Renal cortex interstitium (tissue), 11 donors: ENCODE data around the gene MMADHC. TPM values are rescaled to one million over a fixed set of nuclear protein-coding genes. Genes with fewer than 3 reads are reported as not detected.
A peak's percentile ranks its signal among the peaks of the same experiment; 100 is the strongest.
"Not testable (repeated sequence)": the region's sequence is repeated elsewhere in the genome, so short reads cannot be mapped to it uniquely, and the experiment has no call there.

Source experiments
- DNase-seq, 11 donors: peaks; one replicate each; pipeline ENCODE4 v3.0.0-alpha.2; 2013; ENCODE audit warnings: low read depth in 9 of 11, low spot score in 4 of 11; ENCODE audit errors: extremely low read depth in 1 of 11
- polyA plus RNA-seq, 3 donors: library from polyadenylated mRNA; unstranded; fragments of 120-200 nt; gene quantifications; one replicate each; pipeline ENCODE4 v1.2.1, GENCODE V29; 2013; ENCODE audit not compliant: insufficient read length in 3 of 3

The MMADHC gene
- polyA plus RNA-seq, 3 donors, result 104 to 140 (median 112) TPM

- DNase-seq, result no peak
These were observed 19.4 kb downstream of the MMADHC start for GRCh38 chr2:149568138-149568537.

- no peak for DNase-seq
These were observed 20.9 kb downstream of the MMADHC start for GRCh38 chr2:149566652-149567051.

- DNase-seq, result not testable (repeated sequence)
These were observed 21.9 kb downstream of the MMADHC start for GRCh38 chr2:149565625-149566024.

GRCh38 chr2:149564983-149565382, 22.6 kb downstream of the MMADHC start:
- no peak for DNase-seq

GRCh38 chr2:149564097-149564496, 23.5 kb downstream of the MMADHC start:
- DNase-seq, result no peak

- peak in 6 of 11 donors; percentile 1 to 36 (median 28) for DNase-seq
These were observed 25.3 kb downstream of the MMADHC start for GRCh38 chr2:149562324-149562723.

- peak in 1 of 11 donors; percentile 50 for DNase-seq
These were observed 26.2 kb downstream of the MMADHC start for GRCh38 chr2:149561309-149561926.

- no peak for DNase-seq
These were observed 28.1 kb downstream of the MMADHC start for GRCh38 chr2:149559341-149560068.

GRCh38 chr2:149556452-149556851, 31.1 kb downstream of the MMADHC start:
- no peak for DNase-seq

GRCh38 chr2:149552830-149553229, 34.7 kb downstream of the MMADHC start:
- DNase-seq, result no peak

- DNase-seq, result no peak
These were observed 35.3 kb downstream of the MMADHC start for GRCh38 chr2:149552226-149552625.

GRCh38 chr2:149544692-149545091, 42.9 kb downstream of the MMADHC start:
- no peak for DNase-seq

GRCh38 chr2:149543845-149544244, 43.7 kb downstream of the MMADHC start:
- DNase-seq, result no peak

- no peak for DNase-seq
These were observed 47.4 kb downstream of the MMADHC start for GRCh38 chr2:149540138-149540537.

- no peak for DNase-seq
These were observed 49.3 kb downstream of the MMADHC start for GRCh38 chr2:149538138-149538833.

- no peak for DNase-seq
These were observed 50.4 kb downstream of the MMADHC start for GRCh38 chr2:149537092-149537726.

GRCh38 chr2:149536649-149537048, 50.9 kb downstream of the MMADHC start:
- peak in 2 of 11 donors; percentile 5 to 13 for DNase-seq

- no peak for DNase-seq
These were observed 52.9 kb downstream of the MMADHC start for GRCh38 chr2:149534674-149535073.

- DNase-seq, result no peak
These were observed 58.6 kb downstream of the MMADHC start for GRCh38 chr2:149528983-149529382.
